GM12865 (cell line): ENCODE data around the gene C17orf67.

ENCODE experiments used
- DNase-seq: peaks from one replicate; pipeline ENCODE4 v3.0.0; 2010; ENCODE audit warnings: low read depth
- H3K4me3 ChIP-seq: 2 replicates; pipeline ENCODE4 v1.5.1; 2011; ENCODE audit warnings: mild to moderate bottlenecking, low read depth, low read length, control low read depth
- CTCF ChIP-seq: IDR thresholded peaks from 2 replicates; pipeline ENCODE4 v1.5.1; 2011; ENCODE audit warnings: low read length, control low read depth, low read depth, inconsistent platforms; ENCODE audit not compliant: insufficient read depth; ENCODE audit errors: missing control alignments

Gene C17orf67

GRCh38 chr17:56756536-56756935 lies 77.2 kb downstream of the C17orf67 start:
- DNase-seq, result no peak
- no peak for TF ChIP-seq CTCF
- no peak overlapping the region for H3K4me3 ChIP-seq

- DNase-seq, result no peak
- no peak overlapping the region for H3K4me3 ChIP-seq
- TF ChIP-seq CTCF, result no peak
Measured at GRCh38 chr17:56755310-56755709, 78.4 kb downstream of the C17orf67 start.

- TF ChIP-seq CTCF, result no peak
- peak; percentile 11 for DNase-seq
- no peak overlapping the region for H3K4me3 ChIP-seq
Measured at GRCh38 chr17:56754523-56755208, 79.1 kb downstream of the C17orf67 start.

- no peak for DNase-seq
- H3K4me3 ChIP-seq, result no peak overlapping the region
- no peak for TF ChIP-seq CTCF
Measured at GRCh38 chr17:56752263-56752836, 81.4 kb downstream of the C17orf67 start.

GRCh38 chr17:56751145-56751738 lies 82.5 kb downstream of the C17orf67 start:
- no peak for TF ChIP-seq CTCF
- no peak for DNase-seq
- no peak overlapping the region for H3K4me3 ChIP-seq

DNA sequence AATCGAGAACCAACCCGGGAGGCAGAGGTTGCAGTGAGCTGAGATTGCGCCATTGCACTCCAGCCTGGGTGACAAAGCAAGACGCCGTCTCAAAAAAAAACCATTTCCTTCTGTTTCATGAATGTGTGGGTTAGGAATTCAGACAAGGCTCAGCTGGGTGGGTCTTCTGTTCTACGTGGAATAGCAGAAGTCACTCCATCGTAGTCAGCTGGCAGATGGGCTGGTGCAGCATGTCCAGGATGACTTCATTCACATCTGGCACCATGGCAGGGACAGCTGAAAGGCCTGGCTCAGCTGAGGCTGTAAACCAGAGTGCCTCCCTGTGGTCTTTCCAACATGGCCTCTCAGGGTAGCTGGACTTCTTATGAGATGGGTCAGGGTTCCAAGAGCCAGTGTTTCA lies 89.0 kb downstream of the C17orf67 start:
- no peak for DNase-seq

More for the DNA sequence above, 89.0 kb downstream of the C17orf67 start:
- no peak overlapping the region for H3K4me3 ChIP-seq
- no peak for TF ChIP-seq CTCF
